ENCODE results near the gene MCCC1. TPM values are rescaled to one million over a fixed set of nuclear protein-coding genes. Genes with fewer than 3 reads are reported as not detected.

MCCC1 gene
- total and polyA plus RNA-seq, 2 of the 4 experiments (the other 2 are of a cell fraction): 14.2 to 17.9 TPM

DNA sequence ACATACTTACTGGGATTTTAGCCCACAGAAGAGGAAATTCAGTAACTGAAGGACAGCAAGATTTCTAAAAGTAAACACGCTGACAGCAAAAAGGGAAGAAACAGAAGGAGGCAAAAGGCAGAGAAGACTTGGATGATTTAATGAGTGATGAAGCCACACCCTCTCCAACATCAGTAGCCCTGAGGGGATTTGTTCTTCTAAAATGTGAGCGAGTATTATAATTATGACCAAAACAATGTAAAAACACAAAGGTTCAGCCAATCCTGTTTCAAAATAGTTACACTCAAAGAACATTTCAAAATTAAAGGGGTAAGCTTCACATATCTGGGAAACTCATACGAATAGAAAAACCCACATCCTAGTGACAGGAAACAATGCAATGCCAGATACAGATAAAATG, 25.0 kb downstream of the MCCC1 start:
- no peaks in the 10 kb centered on the region for H3K4me1 ChIP-seq (ENCODE audit: control insufficient read depth, insufficient read depth, low read length)
- peaks cover 0 to 3% of the 10 kb centered on the region in 2 experiments; a peak in 1 of 4 replicates for H3K79me1 ChIP-seq (ENCODE audit: low read depth in 1 of 2, low read length in 2 of 2)
- H3K56ac ChIP-seq (ENCODE audit: extremely low read depth, insufficient read depth, low read length): no peak overlapping the region
- peaks cover 6% of the 10 kb centered on the region for H3K36me3 ChIP-seq (ENCODE audit: control insufficient read depth, insufficient read depth, low read length)
- peaks cover 2% of the 10 kb centered on the region; the same call in 1 of the 2 replicates for H3K9me3 ChIP-seq (ENCODE audit: control insufficient read depth, insufficient read depth, low read length)
- no peak overlapping the region for H2BK15ac ChIP-seq (ENCODE audit: low read depth, low read length)
- H4K91ac ChIP-seq (ENCODE audit: insufficient read depth, low read depth, low read length): no peak overlapping the region
- H3K14ac ChIP-seq (replicated peaks; ENCODE audit: low read depth, low read length): no peak overlapping the region
- H4K5ac ChIP-seq (ENCODE audit: low read depth, low read length): no peak overlapping the region
- H3K18ac ChIP-seq (ENCODE audit: low read depth, low read length): no peak overlapping the region
- H4K20me1 ChIP-seq (ENCODE audit: insufficient read depth, low read length): no peaks in the 10 kb centered on the region
- ChIA-PET CTCF (no interaction called here), POLR2A (ENCODE audit: unreplicated experiment) (no interaction called here)
- no TSS peak for BruUV-seq (replicated peaks)
- H3K23ac ChIP-seq (ENCODE audit: low read depth, low read length): no peak overlapping the region
- H3K27ac ChIP-seq (ENCODE audit: insufficient read depth, low read length): no peak overlapping the region
- H3K9me1 ChIP-seq (ENCODE audit: insufficient read depth, low read length): no peaks in the 10 kb centered on the region
- TF ChIP-seq RFX5 (IDR thresholded peaks at IDR 0.05; ENCODE audit: low read depth, low read length) (no peak), SMC3 (IDR thresholded peaks at IDR 0.05; ENCODE audit: low read depth, low read length) (no peak)
- in situ Hi-C loops (cut with MboI; ENCODE audit: low sequenced_read_pairs): no loop called here
- H2BK20ac ChIP-seq (ENCODE audit: low read depth, low read length): no peak overlapping the region
- H4K8ac ChIP-seq (ENCODE audit: low read depth in 2 of 2, low read length in 2 of 2): no peak overlapping the region
- no peak overlapping the region for H2AK5ac ChIP-seq (ENCODE audit: low read depth, low read length)
- H3K4me3 ChIP-seq (ENCODE audit: insufficient read depth, low read depth, low read length): no peak overlapping the region
- H3K4ac ChIP-seq (ENCODE audit: low read depth, low read length): no peak overlapping the region
- H2AFZ ChIP-seq (replicated peaks; ENCODE audit: low read length, poor library complexity): no peak overlapping the region
- ATAC-seq (ENCODE audit: low read depth) (peak; percentile 32), DNase-seq (no peak)
- intact Hi-C loops (cut with micrococcal nuclease): no loop called here
- H2AK9ac ChIP-seq (replicated peaks; ENCODE audit: low read depth, low read length, poor library complexity): no peak overlapping the region
- H3K4me2 ChIP-seq (ENCODE audit: low read depth, low read length): no peak overlapping the region
- H2BK120ac ChIP-seq (ENCODE audit: low read depth, low read length): no peak overlapping the region
- WGBS, 2 experiments (ENCODE audit: extremely low coverage in 2 of 2, insufficient read length in 1 of 2): no CpG with 5 or more reads among the region's 3 CpGs
- no peak overlapping the region for H2BK5ac ChIP-seq (ENCODE audit: low read depth, low read length, poor library complexity, severe bottlenecking)
- H3K9ac ChIP-seq (ENCODE audit: low read depth, low read length): no peak overlapping the region
- H3K27me3 ChIP-seq (ENCODE audit: control insufficient read depth, insufficient read depth, low read length): no peaks in the 10 kb centered on the region
- dilution Hi-C loops (cut with HindIII; ENCODE audit: low sequenced_read_pairs, unreplicated experiment): no loop called here
